ENCODE results near the gene DRD3. TPM values are rescaled to one million over a fixed set of nuclear protein-coding genes. Genes with fewer than 3 reads are reported as not detected.

The DRD3 gene
- total and polyA plus RNA-seq, 12 donors, result not detected

- Histone ChIP-seq H3K27ac (no peak overlapping the region), H3K4me3 (no peak overlapping the region), H3K36me3 (replicated peaks in 1 of 2) (no peaks in the 10 kb centered on the region), H3K9me3 (replicated peaks in 1 of 3) (no peaks in the 10 kb centered on the region), H3K27me3 (no peaks in the 10 kb centered on the region), H3K4me1 (replicated peaks in 1 of 2) (no peaks in the 10 kb centered on the region)
- TF ChIP-seq CTCF (IDR thresholded peaks at IDR 0.05) (no peak), POLR2A (IDR thresholded peaks at IDR 0.05) (no peak)
- DNase-seq, result no peak
- intact Hi-C loops (cut with DNase I), result no loop called here
- WGBS, 4 donors, result 95 to 97% (median 96%) methylated on average over 18 to 27 of the region's 27 CpGs
Observed at GRCh38 chr3:114103181-114103580, 75.7 kb downstream of the DRD3 start.

- TF ChIP-seq CTCF (IDR thresholded peaks at IDR 0.05), result no peak
- no peak for TF ChIP-seq POLR2A (IDR thresholded peaks at IDR 0.05)
- Histone ChIP-seq H3K36me3 (replicated peaks in 1 of 2) (no peaks in the 10 kb centered on the region), H3K4me3 (no peak overlapping the region), H3K27ac (no peak overlapping the region), H3K4me1 (replicated peaks in 1 of 2) (no peaks in the 10 kb centered on the region), H3K9me3 (replicated peaks in 1 of 3) (no peaks in the 10 kb centered on the region), H3K27me3 (no peaks in the 10 kb centered on the region)
- 54 to 86% (median 72%) methylated on average over 1 of the region's 1 CpG for WGBS, 4 donors
- intact Hi-C loops (cut with DNase I), result no loop called here
- no peak for DNase-seq
Observed at GRCh38 chr3:114101101-114101500, 77.8 kb downstream of the DRD3 start.

- no peak for DNase-seq
- Histone ChIP-seq H3K36me3 (replicated peaks in 1 of 2) (no peaks in the 10 kb centered on the region), H3K27me3 (no peaks in the 10 kb centered on the region), H3K9me3 (replicated peaks in 1 of 3) (no peaks in the 10 kb centered on the region), H3K27ac (no peak overlapping the region), H3K4me3 (no peak overlapping the region), H3K4me1 (replicated peaks in 1 of 2) (peaks cover 0 to 7% of the 10 kb centered on the region in 2 donors)
- TF ChIP-seq CTCF (IDR thresholded peaks at IDR 0.05), result no peak
- no peak for TF ChIP-seq POLR2A (IDR thresholded peaks at IDR 0.05)
- WGBS, 4 donors, result 78 to 84% (median 78%) methylated on average over 3 of the region's 3 CpGs
- intact Hi-C loops (cut with DNase I), result no loop called here
Observed at GRCh38 chr3:114095796-114096195, 83.1 kb downstream of the DRD3 start.

- intact Hi-C loops (cut with DNase I), result no loop called here
- no peak overlapping the region for H3K4me3 ChIP-seq
- DNase-seq, result peak in 5 of 7 donors; percentile 27 to 57 (median 46)
- TF ChIP-seq CTCF (IDR thresholded peaks at IDR 0.05) (no peak), POLR2A (IDR thresholded peaks at IDR 0.05) (no peak)
- peaks cover 0 to 7% of the 10 kb centered on the region in 2 donors for H3K4me1 ChIP-seq (replicated peaks in 1 of 2)
- WGBS, 4 donors, result 53 to 57% (median 53%) methylated on average over 2 of the region's 2 CpGs
- H3K36me3 ChIP-seq (replicated peaks in 1 of 2), result no peaks in the 10 kb centered on the region
- H3K27me3 ChIP-seq, result no peaks in the 10 kb centered on the region
- peak overlapping the region in 1 of 5 donors; percentile 31 for H3K27ac ChIP-seq
- H3K9me3 ChIP-seq (replicated peaks in 1 of 3), result no peaks in the 10 kb centered on the region
Observed at GRCh38 chr3:114093596-114093995, 85.3 kb downstream of the DRD3 start.

All from adrenal gland (tissue), 12 donors.